ENCODE measurements around the gene ATXN1.
"Not testable (repeated sequence)": the region's sequence is repeated elsewhere in the genome, so short reads cannot be mapped to it uniquely, and the experiment has no call there.

ATXN1 gene

GRCh38 chr6:16267428-16268263 lies 493.6 kb downstream of the ATXN1 start:
- TF ChIP-seq CTCF (IDR thresholded peaks at IDR 0.05; ENCODE audit: low read depth, low read length, missing control alignments) = no peak
- DNase-seq (ENCODE audit: low read depth) = no peak
- H3K4me3 ChIP-seq (ENCODE audit: low read depth, low read length) = no peak overlapping the region

- DNase-seq (ENCODE audit: low read depth) = no peak
- no peak for TF ChIP-seq CTCF (IDR thresholded peaks at IDR 0.05; ENCODE audit: low read depth, low read length, missing control alignments)
- no peak overlapping the region for H3K4me3 ChIP-seq (ENCODE audit: low read depth, low read length)
Observed at GRCh38 chr6:16265351-16266341, 495.6 kb downstream of the ATXN1 start.

GRCh38 chr6:16264785-16265184 lies 496.5 kb downstream of the ATXN1 start:
- no peak overlapping the region for H3K4me3 ChIP-seq (ENCODE audit: low read depth, low read length)
- TF ChIP-seq CTCF (IDR thresholded peaks at IDR 0.05; ENCODE audit: low read depth, low read length, missing control alignments) = no peak
- no peak for DNase-seq (ENCODE audit: low read depth)

GRCh38 chr6:16263464-16264099 lies 497.7 kb downstream of the ATXN1 start:
- H3K4me3 ChIP-seq (ENCODE audit: low read depth, low read length); DNase-seq (ENCODE audit: low read depth): not testable (repeated sequence)

- not testable (repeated sequence) for H3K4me3 ChIP-seq (ENCODE audit: low read depth, low read length); DNase-seq (ENCODE audit: low read depth)
Observed at GRCh38 chr6:16262773-16263172, 498.5 kb downstream of the ATXN1 start.

- not testable (repeated sequence) for H3K4me3 ChIP-seq (ENCODE audit: low read depth, low read length); DNase-seq (ENCODE audit: low read depth)
Observed at GRCh38 chr6:16260602-16261001, 500.7 kb downstream of the ATXN1 start.

- not testable (repeated sequence) for DNase-seq (ENCODE audit: low read depth); H3K4me3 ChIP-seq (ENCODE audit: low read depth, low read length)
Observed at GRCh38 chr6:16259604-16260003, 501.7 kb downstream of the ATXN1 start.

GRCh38 chr6:16258709-16259075 lies 502.6 kb downstream of the ATXN1 start:
- H3K4me3 ChIP-seq (ENCODE audit: low read depth, low read length) = no peak overlapping the region
- DNase-seq (ENCODE audit: low read depth) = no peak
- no peak for TF ChIP-seq CTCF (IDR thresholded peaks at IDR 0.05; ENCODE audit: low read depth, low read length, missing control alignments)
